ENCODE measurements around the gene GOLT1A. TPM values are rescaled to one million over a fixed set of nuclear protein-coding genes. Genes with fewer than 3 reads are reported as not detected.

Gene GOLT1A
- total RNA-seq, 5 donors from 2014 or later (not counting 1 experiment from before 2014, with no cell fraction given): 0.30 to 0.42 (median 0.32) TPM; not detected in 1

GRCh38 chr1:204204944-204205343, 8.8 kb downstream of the GOLT1A start:
- peak in 1 of 35 experiments; percentile 36 for DNase-seq
- WGBS (ENCODE audit: insufficient coverage): no CpG with 5 or more reads among the region's 2 CpGs
- ChIA-PET POLR2A (no interaction called here), CTCF (interaction anchor here (1.2 to 1.5 kb wide), 2 partner anchors 42 kb away, joined by 3 to 6 read pairs; no protein-coding TSS in a partner anchor)
- no peaks in the 10 kb centered on the region for H3K36me3 Mint-ChIP-seq
- H3K27ac ChIP-seq (ENCODE audit: low read length): no peak overlapping the region
- peaks cover 7 to 10% of the 10 kb centered on the region in 2 experiments for H3K4me1 ChIP-seq (ENCODE audit: control insufficient read depth in 1 of 2, extremely low read depth in 1 of 2, insufficient read depth in 2 of 2, low read length in 2 of 2)
- peaks cover 0 to 37% of the 10 kb centered on the region in 2 experiments for H3K27me3 ChIP-seq (replicated peaks in 1 of 2; ENCODE audit: control insufficient read depth in 2 of 2, extremely low read depth in 1 of 2, insufficient read depth in 2 of 2, low read length in 1 of 2)
- no peaks in the 10 kb centered on the region for H3K9me3 ChIP-seq
- H3K36me3 ChIP-seq (ENCODE audit: control insufficient read depth in 2 of 2, extremely low read depth in 1 of 2, insufficient read depth in 1 of 2, low read length in 1 of 2): no peaks in the 10 kb centered on the region
- peaks cover 35 to 50% of the 10 kb centered on the region in 2 donors for H3K27me3 Mint-ChIP-seq
- no peaks in the 10 kb centered on the region for H3K9me3 Mint-ChIP-seq
- peak in 1 of 4 experiments; percentile 71 for ATAC-seq (replicated peaks in 1 of 4)
- no peak overlapping the region for H3K27ac Mint-ChIP-seq
- H3K4me3 ChIP-seq (ENCODE audit: control insufficient read depth in 1 of 2, extremely low read depth in 1 of 2, low read length in 1 of 2): no peak overlapping the region
- H3K4me1 Mint-ChIP-seq: peaks cover 10 to 18% (median 14%) of the 10 kb centered on the region in 3 donors
- H3K4me3 Mint-ChIP-seq: no peak overlapping the region

- Mint-ChIP-seq H3K4me3 (no peak overlapping the region), H3K9me3 (no peaks in the 10 kb centered on the region), H3K36me3 (no peaks in the 10 kb centered on the region), H3K4me1 (peaks cover 10 to 18% (median 14%) of the 10 kb centered on the region in 3 donors), H3K27me3 (peaks cover 35 to 53% of the 10 kb centered on the region in 2 donors), H3K27ac (no peak overlapping the region)
- Histone ChIP-seq H3K36me3 (ENCODE audit: control insufficient read depth in 2 of 2, extremely low read depth in 1 of 2, insufficient read depth in 1 of 2, low read length in 1 of 2) (no peaks in the 10 kb centered on the region), H3K4me1 (ENCODE audit: control insufficient read depth in 1 of 2, extremely low read depth in 1 of 2, insufficient read depth in 2 of 2, low read length in 2 of 2) (peaks cover 7 to 10% of the 10 kb centered on the region in 2 experiments), H3K27me3 (replicated peaks in 1 of 2; ENCODE audit: control insufficient read depth in 2 of 2, extremely low read depth in 1 of 2, insufficient read depth in 2 of 2, low read length in 1 of 2) (peaks cover 0 to 41% of the 10 kb centered on the region in 2 experiments), H3K4me3 (ENCODE audit: control insufficient read depth in 1 of 2, extremely low read depth in 1 of 2, low read length in 1 of 2) (no peak overlapping the region), H3K27ac (ENCODE audit: low read length) (no peak overlapping the region), H3K9me3 (no peaks in the 10 kb centered on the region)
- WGBS (ENCODE audit: insufficient coverage): 82% methylated on average over 5 of the region's 5 CpGs
- no peak for DNase-seq
- no peak for ATAC-seq (replicated peaks in 1 of 4)
- POLR2A ChIA-PET: no interaction called here
- CTCF ChIA-PET: interaction anchor here in 1 of 2 donors (0.6 kb wide), 1 partner anchor 1066 kb away, joined by 3 read pairs; no protein-coding TSS in a partner anchor
These were observed 10.5 kb downstream of the GOLT1A start for GRCh38 chr1:204203206-204203767.

DNA sequence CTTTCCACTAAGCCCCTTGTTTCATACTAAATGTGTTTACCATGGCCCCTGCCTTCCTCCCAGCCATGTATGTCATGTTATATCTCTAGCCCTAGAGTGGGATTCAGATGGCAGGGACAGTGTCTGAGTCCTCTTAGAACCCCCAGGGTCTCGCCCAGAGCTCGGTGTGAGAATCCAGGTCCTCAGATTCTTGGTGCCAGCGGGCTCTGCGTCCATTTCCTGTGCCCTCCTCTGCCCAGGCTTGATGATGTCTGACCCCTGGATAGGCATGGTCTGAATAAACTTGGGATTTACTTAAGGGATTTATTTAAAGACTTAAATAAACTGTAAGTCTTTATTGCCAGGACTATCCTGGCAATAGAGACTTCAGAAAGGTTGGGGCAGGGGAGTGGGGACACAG, 11.3 kb downstream of the GOLT1A start:
- peaks cover 8 to 18% (median 14%) of the 10 kb centered on the region in 3 donors for H3K4me1 Mint-ChIP-seq
- H3K27me3 Mint-ChIP-seq: peaks cover 35 to 56% of the 10 kb centered on the region in 2 donors
- Histone ChIP-seq H3K36me3 (ENCODE audit: control insufficient read depth in 2 of 2, extremely low read depth in 1 of 2, insufficient read depth in 1 of 2, low read length in 1 of 2) (no peaks in the 10 kb centered on the region), H3K4me1 (ENCODE audit: control insufficient read depth in 1 of 2, extremely low read depth in 1 of 2, insufficient read depth in 2 of 2, low read length in 2 of 2) (peaks cover 7 to 10% of the 10 kb centered on the region in 2 experiments), H3K4me3 (ENCODE audit: control insufficient read depth in 1 of 2, extremely low read depth in 1 of 2, low read length in 1 of 2) (no peak overlapping the region), H3K9me3 (no peaks in the 10 kb centered on the region), H3K27ac (ENCODE audit: low read length) (no peak overlapping the region), H3K27me3 (replicated peaks in 1 of 2; ENCODE audit: control insufficient read depth in 2 of 2, extremely low read depth in 1 of 2, insufficient read depth in 2 of 2, low read length in 1 of 2) (peaks cover 0 to 41% of the 10 kb centered on the region in 2 experiments)
- WGBS (ENCODE audit: insufficient coverage): 92% methylated on average over 4 of the region's 4 CpGs
- H3K27ac Mint-ChIP-seq: no peak overlapping the region
- H3K9me3 Mint-ChIP-seq: no peaks in the 10 kb centered on the region
- DNase-seq (no peak), ATAC-seq (replicated peaks in 1 of 4) (no peak)
- ChIA-PET POLR2A (no interaction called here), CTCF (interaction anchor here in 1 of 2 donors (0.6 kb wide), 1 partner anchor 1067 kb away, joined by 3 read pairs; no protein-coding TSS in a partner anchor)
- H3K36me3 Mint-ChIP-seq: no peaks in the 10 kb centered on the region
- no peak overlapping the region for H3K4me3 Mint-ChIP-seq

DNA sequence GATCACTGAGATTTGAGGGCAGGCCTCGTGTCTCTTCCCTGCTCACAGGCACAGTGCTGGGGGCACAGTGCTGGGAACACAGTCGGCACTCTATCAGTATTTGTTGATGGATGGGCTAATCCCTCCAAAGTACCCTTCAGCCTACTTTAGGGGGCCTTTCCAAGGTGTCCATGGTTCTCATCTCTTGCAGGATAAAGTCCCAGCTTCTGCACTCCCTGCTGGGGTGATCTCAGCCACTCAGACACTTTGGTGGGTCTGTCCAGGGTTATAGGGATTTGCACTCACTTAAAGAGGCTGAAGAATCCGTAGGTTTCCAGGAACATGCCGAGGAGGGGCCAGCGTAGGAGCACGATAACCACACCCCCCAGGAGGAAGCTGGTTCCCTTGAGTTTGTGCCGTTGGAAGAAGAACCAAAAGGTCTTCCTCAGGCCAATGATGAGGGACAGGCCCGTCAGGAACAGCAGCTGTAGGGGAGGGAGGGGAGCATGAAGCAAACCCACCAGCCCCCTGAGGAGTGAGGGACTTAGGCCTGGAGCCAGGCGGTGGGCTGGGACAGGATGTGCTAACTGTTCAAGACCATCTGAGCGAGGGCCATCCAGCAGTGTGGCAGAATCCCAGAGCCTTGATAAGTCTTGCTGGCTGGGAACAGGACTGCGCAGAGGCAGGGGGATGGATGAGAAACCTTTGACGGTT, 12.3 kb downstream of the GOLT1A start:
- Mint-ChIP-seq H3K36me3 (no peaks in the 10 kb centered on the region), H3K4me3 (no peak overlapping the region), H3K9me3 (no peaks in the 10 kb centered on the region), H3K4me1 (peaks cover 2 to 13% (median 9%) of the 10 kb centered on the region in 3 donors), H3K27me3 (peaks cover 30 to 51% of the 10 kb centered on the region in 2 donors), H3K27ac (no peak overlapping the region)
- Histone ChIP-seq H3K27me3 (replicated peaks in 1 of 2; ENCODE audit: control insufficient read depth in 2 of 2, extremely low read depth in 1 of 2, insufficient read depth in 2 of 2, low read length in 1 of 2) (peaks cover 0 to 42% of the 10 kb centered on the region in 2 experiments), H3K36me3 (ENCODE audit: control insufficient read depth in 2 of 2, extremely low read depth in 1 of 2, insufficient read depth in 1 of 2, low read length in 1 of 2) (no peaks in the 10 kb centered on the region), H3K9me3 (no peaks in the 10 kb centered on the region), H3K27ac (ENCODE audit: low read length) (no peak overlapping the region), H3K4me1 (ENCODE audit: control insufficient read depth in 1 of 2, extremely low read depth in 1 of 2, insufficient read depth in 2 of 2, low read length in 2 of 2) (peaks cover 0 to 7% of the 10 kb centered on the region in 2 experiments), H3K4me3 (ENCODE audit: control insufficient read depth in 1 of 2, extremely low read depth in 1 of 2, low read length in 1 of 2) (no peak overlapping the region)
- CTCF ChIA-PET: interaction anchor here in 1 of 2 donors (0.5 kb wide), 1 partner anchor 141 kb away, joined by 4 read pairs; no protein-coding TSS in a partner anchor
- POLR2A ChIA-PET: no interaction called here
- no peak for DNase-seq
- 86% methylated on average over 8 of the region's 12 CpGs for WGBS (ENCODE audit: insufficient coverage)
- ATAC-seq (replicated peaks in 1 of 4): no peak

GRCh38 chr1:204199579-204199978, 14.2 kb downstream of the GOLT1A start:
- 79% methylated on average over 8 of the region's 9 CpGs for WGBS (ENCODE audit: insufficient coverage)
- Mint-ChIP-seq H3K4me1 (peaks cover 1 to 7% (median 5%) of the 10 kb centered on the region in 3 donors), H3K4me3 (no peak overlapping the region), H3K27me3 (peaks cover 21 to 34% of the 10 kb centered on the region in 2 donors), H3K27ac (no peak overlapping the region), H3K36me3 (no peaks in the 10 kb centered on the region), H3K9me3 (no peaks in the 10 kb centered on the region)
- Histone ChIP-seq H3K9me3 (no peaks in the 10 kb centered on the region), H3K4me1 (ENCODE audit: control insufficient read depth in 1 of 2, extremely low read depth in 1 of 2, insufficient read depth in 2 of 2, low read length in 2 of 2) (peaks cover 0 to 4% of the 10 kb centered on the region in 2 experiments), H3K27me3 (replicated peaks in 1 of 2; ENCODE audit: control insufficient read depth in 2 of 2, extremely low read depth in 1 of 2, insufficient read depth in 2 of 2, low read length in 1 of 2) (peaks cover 0 to 51% of the 10 kb centered on the region in 2 experiments), H3K27ac (ENCODE audit: low read length) (no peak overlapping the region), H3K36me3 (ENCODE audit: control insufficient read depth in 2 of 2, extremely low read depth in 1 of 2, insufficient read depth in 1 of 2, low read length in 1 of 2) (no peaks in the 10 kb centered on the region), H3K4me3 (ENCODE audit: control insufficient read depth in 1 of 2, extremely low read depth in 1 of 2, low read length in 1 of 2) (no peak overlapping the region)
- DNase-seq (no peak), ATAC-seq (replicated peaks in 1 of 4) (no peak)
- ChIA-PET POLR2A (no interaction called here), CTCF (no interaction called here)

Measured in T-cell (primary cell).